Activated T-helper 17 cell treated with anti-CD3 and anti-CD28 coated beads, Interleukin-2, amount 50 U/mL, for 72 hours (primary cell): ENCODE measurements around the gene KLHL30. TPM values are rescaled to one million over a fixed set of nuclear protein-coding genes. Genes with fewer than 3 reads are reported as not detected.
A peak's percentile ranks its signal among the peaks of the same experiment; 100 is the strongest.

Experiments used
- ATAC-seq: fragments of 150-1000 bp; cut with Tn5 transposase; replicated peaks from 2 replicates; pipeline ENCODE4 v1.10.0; 2021; ENCODE audit warnings: mild to moderate bottlenecking, moderate library complexity
- H3K27ac Mint-ChIP-seq: one replicate; pipeline ENCODE4 v1.8.0; 2022; ENCODE audit warnings: mixed read lengths
- H3K27me3 Mint-ChIP-seq: one replicate; pipeline ENCODE4 v1.8.0; 2022; ENCODE audit warnings: mixed read lengths
- H3K36me3 Mint-ChIP-seq: one replicate; pipeline ENCODE4 v1.8.0; 2022; ENCODE audit warnings: low read depth, mild to moderate bottlenecking, mixed read lengths
- H3K4me1 Mint-ChIP-seq: one replicate; pipeline ENCODE4 v1.8.0; 2022; ENCODE audit warnings: mixed read lengths
- H3K4me3 Mint-ChIP-seq: one replicate; pipeline ENCODE4 v1.8.0; 2022; ENCODE audit warnings: mild to moderate bottlenecking, mixed read lengths
- H3K9me3 Mint-ChIP-seq: one replicate; pipeline ENCODE4 v1.8.0; 2022; ENCODE audit warnings: mixed read lengths
- total RNA-seq, 2 donors: library from RNA; stranded (reverse); gene quantifications; one replicate each; pipeline ENCODE4 v1.2.3, GENCODE V29; 2022

KLHL30 gene
- not detected for total RNA-seq

- H3K27me3 Mint-ChIP-seq = no peaks in the 10 kb centered on the region
- no peak within 1 kb of the TSS for H3K27ac Mint-ChIP-seq
- no peaks in the 10 kb centered on the region for H3K9me3 Mint-ChIP-seq
- no peaks in the 10 kb centered on the region for H3K36me3 Mint-ChIP-seq
- no peak within 1 kb of the TSS for H3K4me3 Mint-ChIP-seq
- peaks cover 5% of the 10 kb centered on the region for H3K4me1 Mint-ChIP-seq
- no peak for ATAC-seq
These were observed at the start of gene KLHL30 for GRCh38 chr2:238138331-238139195. TSS of gene KLHL30 (plus strand) at chr2:238138668. CDS start at chr2:238140755, 2,087 bp downstream.

- Mint-ChIP-seq H3K9me3 (no peaks in the 10 kb centered on the region), H3K4me1 (no peaks in the 10 kb centered on the region), H3K27ac (no peak overlapping the region), H3K4me3 (no peak overlapping the region), H3K36me3 (peaks cover 60% of the 10 kb centered on the region), H3K27me3 (no peaks in the 10 kb centered on the region)
- no peak for ATAC-seq
These were observed 47.6 kb upstream of the KLHL30 start for GRCh38 chr2:238090887-238091286.

- Mint-ChIP-seq H3K27ac (no peak overlapping the region), H3K4me1 (no peaks in the 10 kb centered on the region), H3K9me3 (no peaks in the 10 kb centered on the region), H3K27me3 (no peaks in the 10 kb centered on the region), H3K4me3 (no peak overlapping the region), H3K36me3 (peaks cover 55% of the 10 kb centered on the region)
- ATAC-seq = no peak
These were observed 46.9 kb upstream of the KLHL30 start for GRCh38 chr2:238091436-238092060.

- H3K27ac Mint-ChIP-seq = peak overlapping the region; percentile 74
- no peaks in the 10 kb centered on the region for H3K9me3 Mint-ChIP-seq
- no peaks in the 10 kb centered on the region for H3K4me1 Mint-ChIP-seq
- H3K27me3 Mint-ChIP-seq = no peaks in the 10 kb centered on the region
- ATAC-seq = no peak
- peaks cover 46% of the 10 kb centered on the region for H3K36me3 Mint-ChIP-seq
- H3K4me3 Mint-ChIP-seq = no peak overlapping the region
These were observed 45.9 kb upstream of the KLHL30 start for GRCh38 chr2:238092486-238093035.

- H3K27ac Mint-ChIP-seq = peak overlapping the region; percentile 74
- H3K4me3 Mint-ChIP-seq = no peak overlapping the region
- peaks cover 46% of the 10 kb centered on the region for H3K36me3 Mint-ChIP-seq
- H3K9me3 Mint-ChIP-seq = no peaks in the 10 kb centered on the region
- H3K27me3 Mint-ChIP-seq = no peaks in the 10 kb centered on the region
- ATAC-seq = no peak
- no peaks in the 10 kb centered on the region for H3K4me1 Mint-ChIP-seq
These were observed 45.0 kb upstream of the KLHL30 start for GRCh38 chr2:238093181-238094140.

GRCh38 chr2:238094438-238095022 lies 43.9 kb upstream of the KLHL30 start:
- ATAC-seq = no peak
- no peak overlapping the region for H3K4me3 Mint-ChIP-seq
- no peak overlapping the region for H3K27ac Mint-ChIP-seq
- H3K4me1 Mint-ChIP-seq = no peaks in the 10 kb centered on the region
- no peaks in the 10 kb centered on the region for H3K9me3 Mint-ChIP-seq
- H3K27me3 Mint-ChIP-seq = no peaks in the 10 kb centered on the region
- H3K36me3 Mint-ChIP-seq = peaks cover 53% of the 10 kb centered on the region

GRCh38 chr2:238095143-238095542 lies 43.3 kb upstream of the KLHL30 start:
- no peak overlapping the region for H3K27ac Mint-ChIP-seq
- H3K9me3 Mint-ChIP-seq = no peaks in the 10 kb centered on the region
- no peak overlapping the region for H3K4me3 Mint-ChIP-seq
- no peak for ATAC-seq
- no peaks in the 10 kb centered on the region for H3K27me3 Mint-ChIP-seq
- H3K4me1 Mint-ChIP-seq = no peaks in the 10 kb centered on the region
- peaks cover 53% of the 10 kb centered on the region for H3K36me3 Mint-ChIP-seq

GRCh38 chr2:238096311-238097011 lies 42.0 kb upstream of the KLHL30 start:
- Mint-ChIP-seq H3K9me3 (no peaks in the 10 kb centered on the region), H3K27me3 (no peaks in the 10 kb centered on the region), H3K27ac (no peak overlapping the region), H3K4me1 (no peaks in the 10 kb centered on the region), H3K4me3 (no peak overlapping the region), H3K36me3 (peaks cover 44% of the 10 kb centered on the region)
- ATAC-seq = no peak

GRCh38 chr2:238097201-238097987 lies 41.1 kb upstream of the KLHL30 start:
- Mint-ChIP-seq H3K27me3 (no peaks in the 10 kb centered on the region), H3K4me3 (no peak overlapping the region), H3K4me1 (no peaks in the 10 kb centered on the region), H3K9me3 (no peaks in the 10 kb centered on the region), H3K36me3 (peaks cover 39% of the 10 kb centered on the region), H3K27ac (peak overlapping the region; percentile 87)
- peak; percentile 8 for ATAC-seq

- H3K27me3 Mint-ChIP-seq = no peaks in the 10 kb centered on the region
- H3K9me3 Mint-ChIP-seq = no peaks in the 10 kb centered on the region
- H3K4me3 Mint-ChIP-seq = no peak overlapping the region
- ATAC-seq = peak; percentile 46
- H3K4me1 Mint-ChIP-seq = no peaks in the 10 kb centered on the region
- peak overlapping the region; percentile 87 for H3K27ac Mint-ChIP-seq
- peaks cover 32% of the 10 kb centered on the region for H3K36me3 Mint-ChIP-seq
These were observed 40.2 kb upstream of the KLHL30 start for GRCh38 chr2:238097988-238098871.

- H3K9me3 Mint-ChIP-seq = no peaks in the 10 kb centered on the region
- peak overlapping the region; percentile 87 for H3K27ac Mint-ChIP-seq
- H3K36me3 Mint-ChIP-seq = peaks cover 27% of the 10 kb centered on the region
- ATAC-seq = no peak
- no peaks in the 10 kb centered on the region for H3K4me1 Mint-ChIP-seq
- peak overlapping the region; percentile 25 for H3K4me3 Mint-ChIP-seq
- H3K27me3 Mint-ChIP-seq = no peaks in the 10 kb centered on the region
These were observed 39.4 kb upstream of the KLHL30 start for GRCh38 chr2:238098901-238099713.
